GM19238 (cell line): Measurements from ENCODE around the gene ROMO1.
"Not testable (repeated sequence)": the region's sequence is repeated elsewhere in the genome, so short reads cannot be mapped to it uniquely, and the experiment has no call there.

Experiments used
- DNase-seq: peaks from one replicate; pipeline ENCODE4 v3.0.0; 2011; ENCODE audit warnings: low spot score; ENCODE audit not compliant: insufficient read length

Gene ROMO1

GRCh38 chr20:35710039-35710438 lies 10.8 kb downstream of the ROMO1 start:
- no peak for DNase-seq

DNA sequence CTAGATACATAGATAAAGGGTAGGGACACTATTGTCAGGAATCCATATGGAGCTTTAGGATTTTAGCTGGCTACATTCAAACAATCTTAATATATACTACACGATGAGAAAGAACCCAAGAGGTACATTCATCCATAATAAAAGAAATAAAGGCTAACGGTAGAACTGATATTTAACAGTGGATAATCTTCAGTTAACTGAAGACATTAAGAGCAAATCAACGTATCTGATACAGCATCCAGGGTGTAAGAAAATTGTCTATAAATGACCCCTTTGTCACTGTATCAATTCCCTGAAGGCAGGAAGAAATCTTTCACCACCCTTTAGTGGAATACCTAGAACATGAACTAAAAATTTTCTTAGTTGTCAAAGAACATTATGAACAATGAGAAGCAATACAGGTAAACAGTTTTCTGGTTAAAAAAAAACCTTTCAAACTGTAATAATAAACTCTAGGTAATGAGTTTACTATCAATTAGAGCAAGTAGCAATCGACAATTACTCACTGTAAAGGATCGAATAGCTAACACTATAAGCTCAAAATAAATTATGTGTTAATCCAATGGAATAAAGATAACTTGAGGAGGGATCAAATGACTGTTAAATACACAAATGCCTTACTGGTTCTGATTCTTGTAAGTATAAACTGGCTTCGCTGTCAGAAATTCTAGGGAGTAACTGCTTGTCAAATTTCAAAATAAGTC lies 11.8 kb downstream of the ROMO1 start:
- no peak for DNase-seq

DNA sequence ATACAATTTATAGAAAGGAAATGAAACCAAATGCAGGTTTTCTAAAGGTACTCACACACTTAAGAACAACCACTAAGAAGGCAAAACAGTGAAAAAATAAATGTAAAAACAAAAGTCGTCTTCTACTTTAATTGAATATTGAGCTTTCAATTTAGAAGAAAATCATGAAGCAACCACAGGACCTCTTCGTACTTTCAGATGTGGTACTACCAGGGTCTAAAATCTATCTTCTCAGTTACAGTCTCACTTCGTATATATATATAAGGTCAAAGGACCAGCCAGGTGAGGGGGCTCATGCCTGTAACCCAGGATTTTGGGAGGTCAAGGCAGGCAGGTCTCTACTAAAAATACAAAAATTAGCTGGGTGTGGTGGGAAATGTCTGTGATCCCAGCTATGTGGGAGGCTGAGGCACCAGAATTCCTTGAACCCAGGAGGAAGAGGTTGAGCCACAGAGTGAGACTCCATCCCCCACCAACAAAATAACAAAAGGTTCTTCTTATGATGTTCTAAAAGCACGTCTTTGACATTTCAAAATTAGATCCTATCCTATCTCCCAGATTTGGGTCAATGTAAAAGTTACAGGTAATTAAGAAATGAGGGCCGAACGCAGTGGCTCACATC lies 12.5 kb downstream of the ROMO1 start:
- no peak for DNase-seq

- DNase-seq: not testable (repeated sequence)
Observed at GRCh38 chr20:35713120-35713519, 13.9 kb downstream of the ROMO1 start.

- no peak for DNase-seq
Observed at GRCh38 chr20:35714127-35714526, 14.9 kb downstream of the ROMO1 start.

- no peak for DNase-seq
Observed at GRCh38 chr20:35715652-35716051, 16.4 kb downstream of the ROMO1 start.

GRCh38 chr20:35716330-35716729 lies 17.1 kb downstream of the ROMO1 start:
- no peak for DNase-seq

DNA sequence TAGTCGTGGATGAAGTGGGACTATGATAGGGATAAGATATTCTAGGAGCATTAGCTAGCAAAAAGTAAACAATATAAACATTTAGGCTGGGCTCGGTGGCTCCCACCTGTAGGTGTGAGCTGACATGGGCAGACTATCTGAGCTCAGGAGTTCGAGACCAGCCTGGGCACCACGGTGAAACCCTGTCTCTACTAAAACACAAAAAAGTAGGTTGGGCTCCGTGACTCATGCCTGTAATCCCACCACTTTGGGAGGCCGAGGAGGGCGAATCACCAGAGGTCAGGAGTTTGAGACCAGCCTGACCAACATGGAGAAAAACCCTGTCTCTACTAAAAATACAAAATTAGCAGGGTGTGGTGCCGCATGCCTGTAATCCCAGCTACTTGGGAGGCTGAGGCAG lies 19.1 kb downstream of the ROMO1 start:
- not testable (repeated sequence) for DNase-seq

DNA sequence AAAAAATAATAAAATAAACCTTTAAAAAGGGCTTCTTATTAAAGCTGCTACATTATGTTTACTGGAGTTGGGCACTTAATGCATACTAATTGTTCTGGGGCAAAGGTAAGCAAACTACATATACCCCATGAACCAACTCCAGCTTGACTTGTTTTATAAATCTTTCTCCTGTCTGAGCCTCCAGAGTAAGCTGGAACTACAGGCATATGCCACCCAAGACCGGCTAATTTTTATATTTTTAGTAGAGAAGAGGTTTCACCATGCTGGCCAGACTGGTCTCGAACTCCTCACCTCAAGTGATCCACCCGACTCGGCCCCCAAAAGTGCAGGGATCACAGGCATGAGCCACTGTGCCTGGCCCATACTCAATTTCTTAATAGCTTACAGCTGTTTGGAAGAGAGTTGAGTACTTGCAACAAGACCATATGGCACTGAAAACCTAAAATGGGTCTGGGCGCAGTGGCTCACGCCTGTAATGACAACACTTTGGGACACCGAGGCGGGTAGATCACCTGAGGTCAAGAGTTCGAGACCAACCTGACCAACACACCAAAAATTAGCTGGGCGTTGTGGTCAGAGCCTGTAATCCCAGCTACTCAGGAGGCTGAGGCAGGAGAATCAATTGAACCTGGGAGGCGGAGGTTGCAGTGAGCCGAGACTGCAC lies 19.9 kb downstream of the ROMO1 start:
- DNase-seq: no peak

GRCh38 chr20:35719717-35720116 lies 20.5 kb downstream of the ROMO1 start:
- no peak for DNase-seq

- no peak for DNase-seq
Observed at GRCh38 chr20:35720165-35721123, 21.2 kb downstream of the ROMO1 start.

DNA sequence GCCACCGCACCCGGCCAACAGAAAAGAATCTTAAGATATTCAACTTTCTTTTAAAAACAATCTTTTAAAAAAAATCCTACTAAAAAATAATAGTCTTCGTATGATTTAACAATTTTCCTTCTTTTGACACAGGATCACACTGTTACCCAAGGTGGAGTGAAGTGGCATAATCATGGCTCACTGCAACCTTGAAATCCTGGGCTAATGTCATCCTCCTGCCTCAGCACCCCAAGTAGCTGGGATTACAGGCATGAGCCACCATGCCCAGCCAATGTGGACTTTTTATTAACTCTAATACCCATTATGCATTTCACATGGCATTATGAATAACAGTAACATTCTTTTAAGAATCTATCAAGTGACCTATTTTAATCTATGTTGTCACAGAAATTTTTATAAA lies 22.0 kb downstream of the ROMO1 start:
- no peak for DNase-seq

GRCh38 chr20:35721621-35722020 lies 22.4 kb downstream of the ROMO1 start:
- no peak for DNase-seq

GRCh38 chr20:35723275-35723639 lies 24.1 kb downstream of the ROMO1 start:
- not testable (repeated sequence) for DNase-seq

GRCh38 chr20:35723652-35724320 lies 24.6 kb downstream of the ROMO1 start:
- DNase-seq: not testable (repeated sequence)

- DNase-seq: no peak
Observed at GRCh38 chr20:35724321-35725230, 25.4 kb downstream of the ROMO1 start.

DNA sequence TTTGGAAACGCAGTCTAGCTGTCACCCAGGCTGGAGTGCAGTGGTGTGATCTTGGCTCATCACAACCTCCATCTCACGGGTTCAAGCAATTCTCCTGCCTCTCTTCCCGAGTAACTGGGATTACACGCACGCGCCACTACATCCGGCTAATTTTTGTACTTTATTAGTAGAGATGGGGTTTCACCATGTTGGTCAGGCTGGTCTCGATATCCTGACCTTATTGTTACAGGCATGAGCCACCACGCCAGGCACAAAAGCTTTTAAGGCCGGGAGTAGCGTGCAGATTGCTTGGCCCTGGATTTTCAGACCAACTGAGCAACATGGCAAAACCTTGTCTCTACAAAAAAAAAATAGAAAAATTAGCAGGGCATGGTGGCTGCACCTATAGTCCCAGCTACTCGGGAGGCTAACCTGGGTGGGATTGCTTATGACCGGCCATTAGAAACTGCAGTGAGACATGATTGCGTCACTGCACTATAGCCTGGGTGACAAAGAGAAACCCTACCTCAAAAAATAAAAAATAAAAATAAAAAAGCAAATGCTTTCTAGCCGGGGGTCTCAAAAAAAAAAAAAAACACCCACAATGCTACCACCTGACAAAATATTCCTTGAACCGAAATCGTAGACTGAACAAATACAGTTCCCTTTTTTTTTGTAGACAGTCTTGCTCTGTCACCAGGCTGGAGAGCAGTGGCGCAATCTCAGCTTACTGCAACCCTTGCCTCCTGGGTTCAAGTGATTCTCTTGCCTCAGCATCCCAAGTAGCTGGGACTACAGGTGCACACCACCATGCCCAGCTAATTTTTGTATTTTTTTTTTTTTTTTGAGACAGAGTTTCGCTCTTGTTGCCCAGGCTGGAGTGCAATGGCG lies 27.9 kb downstream of the ROMO1 start:
- no peak for DNase-seq

GRCh38 chr20:35729283-35729807 lies 30.1 kb downstream of the ROMO1 start:
- no peak for DNase-seq
